HepG2 (cell line): ENCODE results near the gene HIRA. TPM values are rescaled to one million over a fixed set of nuclear protein-coding genes. Genes with fewer than 3 reads are reported as not detected.

Source experiments
- ATAC-seq: fragments of 200-7000 bp; cut with Tn5 transposase; 3 replicates; pipeline ENCODE4 v1.9.1; 2020; ENCODE audit warnings: mild to moderate bottlenecking, moderate library complexity
- BruUV-seq: library from RNA; stranded (reverse); fragments of 400-500 nt; replicated peaks from 2 replicates; lab custom pipeline; 2021; lab: Mats Ljungman, UMichigan
- CTCF ChIA-PET: fragments of 300-600 bp; formaldehyde crosslinking; extraction: SDS; loops from one replicate; lab custom pipeline; 2021; ENCODE audit warnings: low total read pairs, inconsistent platforms, low intra/inter-chr PET ratio; lab: Yijun Ruan, JAX
- POLR2A ChIA-PET: fragments of 350-600 bp; sonication (Branson Sonifier 250); formaldehyde crosslinking; loops from one replicate; lab custom pipeline; 2020; ENCODE audit warnings: antibody characterized with exemption, inconsistent platforms; lab: Yijun Ruan, JAX
- DNase-seq: peaks from one replicate; pipeline ENCODE4 v3.0.0-alpha.2; 2015; ENCODE audit warnings: low spot score
- FAIRE-seq: peaks from 3 replicates; lab custom pipeline; 2011; peaks lifted over from hg19 to GRCh38; lab: Jason Lieb, UNC
- H2AFZ ChIP-seq: one replicate; pipeline ENCODE4 v1.6.1; 2011; ENCODE audit warnings: low read length, inconsistent platforms
- H3K27ac ChIP-seq: fragments of 300-600 bp; 3 replicates; pipeline ENCODE4 v1.8.0; 2011; ENCODE audit warnings: mixed run types, mild to moderate bottlenecking, mixed read lengths, low read length, inconsistent platforms; ENCODE audit not compliant: insufficient read depth; ENCODE audit errors: extremely low read length
- H3K27me3 ChIP-seq, 2 experiments: fragments of 200-600 bp in 1 of 2; 2 replicates in 1 of 2; 3 replicates in 1 of 2; pipeline versions ENCODE4 v1.6.0 to v1.8.0; 2011; ENCODE audit warnings: low read length in 2 of 2, mild to moderate bottlenecking in 2 of 2, moderate library complexity in 2 of 2, inconsistent platforms in 1 of 2; ENCODE audit not compliant: insufficient read depth in 2 of 2, control insufficient read depth in 1 of 2
- H3K36me3 ChIP-seq, 2 experiments: fragments of 200-600 bp in 1 of 2; replicated peaks in 1 of 2; 2 replicates in 1 of 2; 3 replicates in 1 of 2; pipeline versions ENCODE4 v1.5.1 to v1.8.0; 2011; ENCODE audit warnings: low read length in 2 of 2, inconsistent platforms in 1 of 2; ENCODE audit not compliant: insufficient read depth in 2 of 2, control insufficient read depth in 1 of 2
- H3K4me1 ChIP-seq: 2 replicates; pipeline ENCODE4 v1.5.1; 2012; ENCODE audit warnings: low read length, inconsistent platforms; ENCODE audit not compliant: insufficient read depth
- H3K4me2 ChIP-seq: 2 replicates; pipeline ENCODE4 v1.6.0; 2011; ENCODE audit warnings: low read depth, low read length, inconsistent platforms
- H3K4me3 ChIP-seq, 3 experiments: fragments of 200-600 bp in 1 of 3; sonication (generic), shearing (Covaris generic) in 1 of 3; replicated peaks in 1 of 3; 2 replicates each; pipeline ENCODE4 v1.5.1; 2011 to 2016; ENCODE audit warnings: low read length in 3 of 3, inconsistent platforms in 2 of 3, low read depth in 2 of 3, mild to moderate bottlenecking in 2 of 3, control low read depth in 1 of 3, mixed read lengths in 1 of 3; ENCODE audit not compliant: insufficient read depth in 1 of 3
- H3K79me2 ChIP-seq: one replicate; pipeline ENCODE4 v1.6.1; 2011; ENCODE audit warnings: low read length, inconsistent platforms; ENCODE audit not compliant: insufficient read depth
- H3K9ac ChIP-seq: 2 replicates; pipeline ENCODE4 v1.6.0; 2011; ENCODE audit warnings: mild to moderate bottlenecking, low read depth, low read length, inconsistent platforms; ENCODE audit not compliant: insufficient read depth
- H3K9me3 ChIP-seq: 2 replicates; pipeline ENCODE4 v1.5.1; 2012; ENCODE audit warnings: mild to moderate bottlenecking, low read length
- H4K20me1 ChIP-seq: 2 replicates; pipeline ENCODE4 v1.6.0; 2011; ENCODE audit warnings: inconsistent platforms, mild to moderate bottlenecking, low read length, moderate library complexity; ENCODE audit not compliant: insufficient read depth
- AGO2 ChIP-seq: fragments of 200-400 bp; formaldehyde crosslinking; optimal IDR thresholded peaks from 2 replicates; pipeline ENCODE3; 2017; ENCODE audit warnings: mild to moderate bottlenecking, low read depth, low read length, moderate library complexity
- KLF16 ChIP-seq, 2 experiments: sonication (generic) in 1 of 2; formaldehyde crosslinking in 1 of 2; IDR thresholded peaks; 2 replicates each; pipeline versions ENCODE4 v1.6.1 to v1.8.0; 2016 to 2023; ENCODE audit warnings: missing genetic modification reagents in 2 of 2, missing compliant biosample characterization in 1 of 2
- MXI1 ChIP-seq: IDR thresholded peaks from 3 replicates; pipeline ENCODE4 v1.6.1; 2012; ENCODE audit warnings: low read depth, low read length, inconsistent platforms, borderline replicate concordance
- RBM22 ChIP-seq: fragments of 200-400 bp; formaldehyde crosslinking; optimal IDR thresholded peaks from 2 replicates; pipeline ENCODE3; 2017; ENCODE audit warnings: mild to moderate bottlenecking, low read length, moderate library complexity
- SAP130 ChIP-seq: IDR thresholded peaks from 2 replicates; pipeline ENCODE4 v1.6.1; 2016; ENCODE audit warnings: low read depth
- SMARCC2 ChIP-seq: fragments of 450-650 bp; IDR thresholded peaks from 2 replicates; pipeline ENCODE4 v1.6.1; 2017; ENCODE audit warnings: antibody characterized with exemption, mild to moderate bottlenecking
- TBX2 ChIP-seq: sonication (generic); formaldehyde crosslinking; IDR thresholded peaks from 2 replicates; pipeline ENCODE4 v1.5.0; 2020; ENCODE audit warnings: missing genetic modification reagents, mild to moderate bottlenecking, borderline replicate concordance
- ZNF547 ChIP-seq: sonication (generic); formaldehyde crosslinking; IDR thresholded peaks from 2 replicates; pipeline ENCODE4 v1.5.1; 2020; ENCODE audit warnings: mild to moderate bottlenecking, missing genetic modification reagents
- WGBS: methylation state at CpG from one replicate; pipeline ENCODE4 v1.1.6; 2017; ENCODE audit warnings: low lambda C conversion rate; 5-methylcytosine and 5-hydroxymethylcytosine counted together
- in situ Hi-C: cut with HindIII; loops from 2 replicates; pipeline ENCODE4 v1.10.0; 2017; ENCODE audit warnings: low pct_unique_long_range_greater_than_20kb; ENCODE audit not compliant: extremely low pct_ligation_motif_present
- intact Hi-C: fragments of 100-400 bp; cut with micrococcal nuclease; formaldehyde crosslinking; loops from one replicate; pipeline ENCODE4 v1.10.0; 2022; ENCODE audit not compliant: unreplicated experiment
- polyA plus RNA-seq, 8 experiments: library from polyadenylated mRNA; depleted of rRNA in 3 of 8; stranded (reverse) in 7 of 8; unstranded in 1 of 8; fragments of >200 nt; fragmentation: Illumina TruSeq in 4 of 8; extraction: Trizol in 4 of 8; gene quantifications; 2 replicates each; pipeline versions ENCODE4 v1.2.1 to v1.2.3, GENCODE V29; 2011 to 2016; ENCODE audit warnings: low read depth in 4 of 8, missing spikeins in 1 of 8, mixed read lengths in 1 of 8; ENCODE audit not compliant: insufficient read depth in 1 of 8
- total RNA-seq, 5 experiments: library from RNA; depleted of rRNA; stranded (reverse); fragments of >200 nt; fragmentation: Illumina TruSeq; extraction: Trizol; gene quantifications; 2 replicates each; pipeline ENCODE4 v1.2.3, GENCODE V29; 2016; ENCODE audit warnings: low read depth in 1 of 5
- TF ChIP-seq, protein P1 (sequence below): sonication (generic); formaldehyde crosslinking; IDR thresholded peaks from 2 replicates; pipeline ENCODE4 v1.8.1; 2023; ENCODE audit warnings: mild to moderate bottlenecking, inconsistent platforms, moderate library complexity, missing genetic modification reagents, borderline replicate concordance

HIRA gene
- total and polyA plus RNA-seq, 2 of the 13 experiments (the other 11 are each of a cell fraction or from before 2014, with no cell fraction given), result 21.5 to 29.2 TPM

DNA sequence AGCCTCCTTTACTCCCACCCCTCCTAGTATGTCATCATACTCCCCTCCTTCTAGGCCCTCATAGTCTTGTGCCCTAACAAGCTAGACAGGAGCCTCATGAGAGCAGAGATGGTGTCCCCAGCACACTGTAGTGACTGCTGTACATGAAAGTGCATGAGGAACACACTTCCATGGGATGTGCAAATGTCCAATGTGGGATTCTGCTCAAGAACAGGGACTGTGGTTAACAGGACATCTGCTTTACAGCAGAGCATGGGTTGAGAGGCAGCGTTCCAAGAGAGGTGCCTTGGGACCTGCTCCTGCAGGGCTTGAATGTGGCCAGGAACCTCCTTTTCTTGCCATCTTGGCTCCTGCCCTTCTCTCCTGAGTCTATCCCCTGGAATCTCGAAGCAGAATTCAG lies 45.3 kb downstream of the HIRA start:
- H4K20me1 ChIP-seq, result no peaks in the 10 kb centered on the region
- H3K36me3 ChIP-seq, result peaks cover 38 to 95% of the 10 kb centered on the region in 2 experiments
- 100% methylated on average over 2 of the region's 2 CpGs for WGBS
- no peaks in the 10 kb centered on the region for H3K9me3 ChIP-seq
- H3K4me1 ChIP-seq, result no peaks in the 10 kb centered on the region
- H3K9ac ChIP-seq, result no peak overlapping the region
- ChIA-PET POLR2A (no interaction called here), CTCF (no interaction called here)
- in situ Hi-C loops (no loop called here), intact Hi-C loops (no loop called here)
- FAIRE-seq (no peak), ATAC-seq (no peak), DNase-seq (no peak)
- H3K4me3 ChIP-seq, result no peak overlapping the region
- no peak overlapping the region for H3K4me2 ChIP-seq
- no peak overlapping the region for H3K27ac ChIP-seq
- no peak overlapping the region for H2AFZ ChIP-seq
- H3K79me2 ChIP-seq, result no peaks in the 10 kb centered on the region
- H3K27me3 ChIP-seq, result no peaks in the 10 kb centered on the region
- no TSS peak for BruUV-seq
- TF ChIP-seq SAP130 (no peak), TBX2 (no peak), MXI1 (no peak), SMARCC2 (no peak), ZNF547 (CRISPR knock-in tag) (no peak), KLF16 (CRISPR knock-in tag; IDR thresholded peaks at IDR 0.05) (no peak), RBM22 (peak; percentile 69)

GRCh38 chr22:19385221-19385906 lies 46.2 kb downstream of the HIRA start:
- no peaks in the 10 kb centered on the region for H3K9me3 ChIP-seq
- peak; percentile 36 for TF ChIP-seq AGO2
- TF ChIP-seq, protein P1, sequence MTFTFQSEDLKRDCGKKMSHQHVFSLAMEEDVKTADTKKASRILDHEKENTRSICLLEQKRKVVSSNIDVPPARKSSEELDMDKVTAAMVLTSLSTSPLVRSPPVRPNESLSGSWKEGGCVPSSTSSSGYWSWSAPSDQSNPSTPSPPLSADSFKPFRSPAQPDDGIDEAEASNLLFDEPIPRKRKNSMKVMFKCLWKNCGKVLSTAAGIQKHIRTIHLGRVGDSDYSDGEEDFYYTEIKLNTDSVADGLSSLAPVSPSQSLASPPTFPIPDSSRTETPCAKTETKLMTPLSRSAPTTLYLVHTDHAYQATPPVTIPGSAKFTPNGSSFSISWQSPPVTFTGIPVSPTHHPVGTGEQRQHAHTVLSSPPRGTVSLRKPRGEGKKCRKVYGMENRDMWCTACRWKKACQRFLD, result no peak
- H3K27me3 ChIP-seq, result no peaks in the 10 kb centered on the region
- no TSS peak for BruUV-seq
- no peaks in the 10 kb centered on the region for H3K79me2 ChIP-seq
- POLR2A ChIA-PET, result no interaction called here
- H2AFZ ChIP-seq, result no peak overlapping the region
- 97% methylated on average over 12 of the region's 14 CpGs for WGBS
- no peak for FAIRE-seq
- H3K4me1 ChIP-seq, result no peaks in the 10 kb centered on the region
- H3K9ac ChIP-seq, result no peak overlapping the region
- peaks cover 38 to 93% of the 10 kb centered on the region in 2 experiments for H3K36me3 ChIP-seq
- in situ Hi-C loops (no loop called here), intact Hi-C loops (no loop called here)
- CTCF ChIA-PET, result no interaction called here
- H3K27ac ChIP-seq, result no peak overlapping the region
- no peak for ATAC-seq
- no peak for DNase-seq
- H3K4me3 ChIP-seq, result no peak overlapping the region
- no peak overlapping the region for H3K4me2 ChIP-seq
- H4K20me1 ChIP-seq, result no peaks in the 10 kb centered on the region
